Body of pancreas (tissue), 4 donors: ENCODE results near the gene MAS1L. TPM values are rescaled to one million over a fixed set of nuclear protein-coding genes. Genes with fewer than 3 reads are reported as not detected.

ENCODE experiments used
- ATAC-seq: fragments of 150-250 bp; one replicate; pipeline ENCODE4 v1.9.1; 2016
- DNase-seq, 4 donors: peaks; one replicate each; pipeline ENCODE4 v3.0.0-alpha.2; 2019
- H3K27ac ChIP-seq, 4 donors: fragments of 200-600 bp; sonication (generic); 1 replicate in 3 of 4; 2 replicates in 1 of 4; pipeline versions ENCODE4 v1.5.1 to v1.6.1; 2016 to 2019; ENCODE audit warnings: mild to moderate bottlenecking in 1 of 4, mixed read lengths in 1 of 4, moderate library complexity in 1 of 4
- H3K27me3 ChIP-seq, 2 donors: fragments of 200-600 bp; sonication (generic); one replicate each; pipeline ENCODE4 v1.6.0; 2016; ENCODE audit warnings: mild to moderate bottlenecking in 1 of 2
- H3K36me3 ChIP-seq, 2 donors: fragments of 200-600 bp; sonication (generic); replicated peaks in 1 of 2; 2 replicates each; pipeline ENCODE4 v1.5.1; 2016; ENCODE audit warnings: low read depth in 2 of 2; ENCODE audit not compliant: insufficient read depth in 1 of 2
- H3K4me1 ChIP-seq: fragments of 200-600 bp; sonication (generic); one replicate; pipeline ENCODE4 v1.6.0; 2016
- H3K4me3 ChIP-seq, 2 donors: fragments of 200-600 bp; sonication (generic); 1 replicate in 1 of 2; 2 replicates in 1 of 2; pipeline ENCODE4 v1.5.1; 2016 to 2019
- H3K9me3 ChIP-seq, 3 donors: fragments of 200-600 bp; sonication (generic); 1 replicate in 2 of 3; 2 replicates in 1 of 3; pipeline ENCODE4 v1.5.1; 2016
- CTCF ChIP-seq, 7 experiments: fragments of 450-650 bp in 4 of 7; fragments of 200-600 bp in 3 of 7; sonication (generic) in 3 of 7; IDR thresholded peaks; one replicate each; pipeline ENCODE4 v1.5.1; 2016 to 2019; ENCODE audit warnings: antibody characterized with exemption in 7 of 7
- POLR2A ChIP-seq, 3 donors: fragments of 450-650 bp; IDR thresholded peaks; one replicate each; pipeline ENCODE4 v1.6.1; 2016; ENCODE audit warnings: antibody characterized with exemption in 3 of 3, mild to moderate bottlenecking in 2 of 3
- WGBS, 2 donors: methylation state at CpG; one replicate each; pipeline ENCODE4 v1.1.5; 2017; 5-methylcytosine and 5-hydroxymethylcytosine counted together
- intact Hi-C: fragments of 100-400 bp; cut with DNase I; formaldehyde crosslinking; loops from one replicate; pipeline ENCODE4 v1.15.1; 2023
- total RNA-seq, 2 donors: library from RNA; depleted of rRNA; stranded (reverse); fragments of >200 nt; gene quantifications; one replicate each; pipeline ENCODE4 v1.1.0, GENCODE V29; 2016

MAS1L gene
- total RNA-seq, 2 donors from 2014 or later = not detected

- H3K36me3 ChIP-seq = no peaks in the 10 kb centered on the region
- H3K9me3 ChIP-seq = no peaks in the 10 kb centered on the region
- H3K27me3 ChIP-seq = no peaks in the 10 kb centered on the region
- DNase-seq (no peak), ATAC-seq (no peak)
- 91% methylated on average over 1 of the region's 2 CpGs; no CpG with 5 or more reads in 1 of the 2 donors for WGBS, 2 donors
- intact Hi-C loops = no loop called here
- H3K27ac ChIP-seq = no peak overlapping the region
- no peak for TF ChIP-seq POLR2A (IDR thresholded peaks at IDR 0.05)
- TF ChIP-seq CTCF (IDR thresholded peaks at IDR 0.05) = no peak
- H3K4me3 ChIP-seq = no peak overlapping the region
- H3K4me1 ChIP-seq = peaks cover 16% of the 10 kb centered on the region
Observed at GRCh38 chr6:29528988-29529560, 41.3 kb upstream of the MAS1L start.

- Histone ChIP-seq H3K27ac (no peak overlapping the region), H3K9me3 (no peaks in the 10 kb centered on the region), H3K36me3 (no peaks in the 10 kb centered on the region), H3K4me1 (peaks cover 18% of the 10 kb centered on the region), H3K4me3 (no peak overlapping the region), H3K27me3 (no peaks in the 10 kb centered on the region)
- 75% methylated on average over 2 to 5 of the region's 5 CpGs for WGBS, 2 donors
- ATAC-seq (no peak), DNase-seq (no peak)
- intact Hi-C loops = no loop called here
- no peak for TF ChIP-seq CTCF (IDR thresholded peaks at IDR 0.05)
- TF ChIP-seq POLR2A (IDR thresholded peaks at IDR 0.05) = no peak
Observed at GRCh38 chr6:29528300-29528931, 40.7 kb upstream of the MAS1L start.

- H3K27ac ChIP-seq = no peak overlapping the region
- no peak for TF ChIP-seq CTCF (IDR thresholded peaks at IDR 0.05)
- no peak for TF ChIP-seq POLR2A (IDR thresholded peaks at IDR 0.05)
- no peak for DNase-seq
- no peaks in the 10 kb centered on the region for H3K36me3 ChIP-seq
- H3K27me3 ChIP-seq = no peaks in the 10 kb centered on the region
- ATAC-seq = no peak
- no peak overlapping the region for H3K4me3 ChIP-seq
- H3K4me1 ChIP-seq = peaks cover 21% of the 10 kb centered on the region
- 81 to 94% methylated on average over 2 of the region's 2 CpGs for WGBS, 2 donors
- intact Hi-C loops = no loop called here
- no peaks in the 10 kb centered on the region for H3K9me3 ChIP-seq
Observed at GRCh38 chr6:29527564-29527963, 39.8 kb upstream of the MAS1L start.

- WGBS, 2 donors = 86 to 89% methylated on average over 1 of the region's 1 CpG
- Histone ChIP-seq H3K9me3 (no peaks in the 10 kb centered on the region), H3K4me3 (no peak overlapping the region), H3K27me3 (no peaks in the 10 kb centered on the region), H3K27ac (no peak overlapping the region), H3K4me1 (peaks cover 21% of the 10 kb centered on the region), H3K36me3 (no peaks in the 10 kb centered on the region)
- no peak for DNase-seq
- ATAC-seq = no peak
- intact Hi-C loops = no loop called here
- no peak for TF ChIP-seq CTCF (IDR thresholded peaks at IDR 0.05)
- no peak for TF ChIP-seq POLR2A (IDR thresholded peaks at IDR 0.05)
Observed at GRCh38 chr6:29527126-29527525, 39.4 kb upstream of the MAS1L start.

- peaks cover 21% of the 10 kb centered on the region for H3K4me1 ChIP-seq
- ATAC-seq (no peak), DNase-seq (no peak)
- 0 to 15% methylated on average over 1 of the region's 1 CpG for WGBS, 2 donors
- intact Hi-C loops = no loop called here
- H3K27me3 ChIP-seq = no peaks in the 10 kb centered on the region
- H3K4me3 ChIP-seq = no peak overlapping the region
- no peak for TF ChIP-seq CTCF (IDR thresholded peaks at IDR 0.05)
- no peak for TF ChIP-seq POLR2A (IDR thresholded peaks at IDR 0.05)
- H3K9me3 ChIP-seq = no peaks in the 10 kb centered on the region
- no peaks in the 10 kb centered on the region for H3K36me3 ChIP-seq
- H3K27ac ChIP-seq = no peak overlapping the region
Observed at GRCh38 chr6:29525311-29525639, 37.5 kb upstream of the MAS1L start.
